GM12864 (cell line): ENCODE measurements around the gene FBXL7.

Experiments used
- DNase-seq: peaks from one replicate; pipeline ENCODE4 v3.0.0-alpha.2; 2011; ENCODE audit warnings: low read depth
- H3K4me3 ChIP-seq: 2 replicates; pipeline ENCODE4 v1.5.1; 2011; ENCODE audit warnings: mild to moderate bottlenecking, low read depth, low read length, control low read depth
- TF ChIP-seq, protein P1 (sequence below): IDR thresholded peaks from 2 replicates; pipeline ENCODE4 v1.5.1; 2011; ENCODE audit warnings: low read depth, mild to moderate bottlenecking, moderate library complexity, low read length, control low read depth, inconsistent platforms; ENCODE audit errors: missing control alignments

FBXL7 gene

DNA sequence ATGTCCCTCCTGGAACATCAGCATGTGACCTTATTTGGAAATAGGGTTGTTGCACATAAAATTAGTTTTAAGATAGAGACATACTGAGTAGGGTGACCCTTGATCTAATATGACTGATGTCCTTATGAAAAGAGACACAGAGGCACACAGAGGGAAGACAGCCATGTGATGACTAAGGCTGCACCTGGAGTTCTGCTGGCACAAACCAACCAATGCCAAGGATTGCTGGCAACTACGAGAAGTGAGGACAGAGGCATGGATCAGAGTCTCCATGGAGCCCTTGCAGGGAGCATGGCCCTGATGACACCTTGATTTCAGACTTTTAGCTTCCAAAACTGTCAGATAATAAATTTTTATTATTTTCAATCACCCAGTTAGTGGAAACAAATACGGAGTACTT is 101.9 kb downstream of the FBXL7 start:
- DNase-seq: no peak
- H3K4me3 ChIP-seq: no peak overlapping the region
- TF ChIP-seq, protein P1, sequence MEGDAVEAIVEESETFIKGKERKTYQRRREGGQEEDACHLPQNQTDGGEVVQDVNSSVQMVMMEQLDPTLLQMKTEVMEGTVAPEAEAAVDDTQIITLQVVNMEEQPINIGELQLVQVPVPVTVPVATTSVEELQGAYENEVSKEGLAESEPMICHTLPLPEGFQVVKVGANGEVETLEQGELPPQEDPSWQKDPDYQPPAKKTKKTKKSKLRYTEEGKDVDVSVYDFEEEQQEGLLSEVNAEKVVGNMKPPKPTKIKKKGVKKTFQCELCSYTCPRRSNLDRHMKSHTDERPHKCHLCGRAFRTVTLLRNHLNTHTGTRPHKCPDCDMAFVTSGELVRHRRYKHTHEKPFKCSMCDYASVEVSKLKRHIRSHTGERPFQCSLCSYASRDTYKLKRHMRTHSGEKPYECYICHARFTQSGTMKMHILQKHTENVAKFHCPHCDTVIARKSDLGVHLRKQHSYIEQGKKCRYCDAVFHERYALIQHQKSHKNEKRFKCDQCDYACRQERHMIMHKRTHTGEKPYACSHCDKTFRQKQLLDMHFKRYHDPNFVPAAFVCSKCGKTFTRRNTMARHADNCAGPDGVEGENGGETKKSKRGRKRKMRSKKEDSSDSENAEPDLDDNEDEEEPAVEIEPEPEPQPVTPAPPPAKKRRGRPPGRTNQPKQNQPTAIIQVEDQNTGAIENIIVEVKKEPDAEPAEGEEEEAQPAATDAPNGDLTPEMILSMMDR: no peak

DNA sequence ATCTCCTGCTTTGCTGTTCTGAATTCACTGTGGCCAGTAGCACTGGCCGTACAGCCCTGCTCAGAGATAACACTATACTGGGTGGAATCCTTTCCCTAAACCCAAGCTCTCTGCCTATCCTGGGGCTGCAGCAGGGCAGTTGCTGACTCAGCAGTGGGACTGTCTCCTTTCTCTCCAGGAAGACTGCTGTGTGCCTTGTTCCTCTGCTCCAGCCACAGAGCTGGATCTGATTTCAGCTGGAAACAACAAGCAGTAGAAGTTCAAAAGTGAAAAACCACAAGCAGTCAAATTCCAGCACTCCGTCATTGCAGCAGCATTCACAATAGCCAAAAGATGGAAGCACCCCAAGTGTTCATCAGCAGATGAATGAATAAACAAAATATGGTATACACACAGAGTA is 105.0 kb downstream of the FBXL7 start:
- DNase-seq: no peak
- H3K4me3 ChIP-seq: no peak overlapping the region
- TF ChIP-seq, protein P1: no peak

DNA sequence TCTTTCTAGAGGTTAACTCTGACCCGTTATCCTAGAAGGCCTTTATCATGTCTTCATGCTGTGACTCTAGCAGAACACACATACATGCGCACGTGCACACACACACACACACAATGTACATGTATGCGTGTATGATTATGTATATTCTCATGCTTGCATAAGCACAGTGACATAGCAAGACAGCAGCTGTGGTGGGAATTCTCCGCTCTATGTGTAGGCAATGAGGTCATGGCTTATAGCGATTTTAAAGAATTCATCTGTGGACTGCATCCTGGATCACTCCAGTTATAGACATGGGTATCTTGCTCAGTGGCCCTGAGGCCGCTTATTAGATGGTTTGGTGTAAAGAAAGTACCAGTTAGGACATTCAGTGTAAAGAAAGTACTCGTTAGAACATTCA is 106.2 kb downstream of the FBXL7 start:
- TF ChIP-seq, protein P1: no peak
- H3K4me3 ChIP-seq: no peak overlapping the region
- DNase-seq: no peak

DNA sequence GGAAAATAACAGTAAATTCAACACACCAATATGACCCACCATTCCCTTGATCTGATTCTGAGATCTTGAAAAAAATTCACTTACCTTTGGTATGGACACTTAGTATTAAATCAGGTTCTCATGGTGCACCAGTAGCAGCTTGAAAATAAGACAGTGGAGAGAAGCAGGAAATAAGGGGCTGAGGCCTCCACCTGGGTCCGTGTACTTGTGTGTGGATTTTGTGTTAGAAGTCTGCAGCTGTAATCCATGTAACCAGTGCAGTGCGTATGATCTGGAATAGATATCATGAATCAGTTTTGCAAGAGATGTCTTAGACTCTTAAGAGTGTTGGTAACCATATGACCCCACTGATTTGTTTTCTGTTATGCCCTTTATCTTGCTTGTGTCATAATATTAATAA is 107.1 kb downstream of the FBXL7 start:
- TF ChIP-seq, protein P1: no peak
- H3K4me3 ChIP-seq: no peak overlapping the region
- DNase-seq: no peak

DNA sequence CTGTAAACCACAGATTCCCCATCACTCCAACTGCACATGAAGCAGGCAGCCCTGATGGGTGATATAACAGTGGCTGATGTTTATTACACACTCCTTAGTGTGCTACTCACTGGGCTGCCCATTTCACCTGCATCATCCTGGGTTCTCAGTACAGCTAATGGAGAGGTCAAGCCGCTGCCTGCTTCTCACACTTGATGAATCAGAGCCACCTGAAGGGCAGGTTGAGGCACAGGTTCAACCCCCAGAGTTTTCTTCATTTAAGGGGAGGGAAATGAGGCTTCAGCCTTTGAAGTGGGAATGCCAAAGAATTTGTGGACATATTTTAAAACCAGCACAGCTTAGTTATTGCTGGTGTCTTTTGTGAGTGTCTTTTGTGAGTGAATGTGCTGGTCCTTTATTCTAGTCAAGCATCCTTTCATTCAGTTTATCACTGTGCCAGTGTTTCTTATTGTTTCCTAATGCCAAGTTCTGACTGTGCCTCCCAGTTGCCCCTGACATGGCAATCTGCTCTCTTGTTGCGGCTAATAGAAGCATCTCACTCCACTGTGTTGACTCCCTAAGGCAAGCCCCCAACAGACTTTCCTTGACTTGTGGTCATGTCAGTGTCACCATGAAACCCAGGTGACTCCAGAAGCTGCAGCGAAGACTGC is 109.2 kb downstream of the FBXL7 start:
- no peak overlapping the region for H3K4me3 ChIP-seq
- DNase-seq: no peak
- TF ChIP-seq, protein P1: no peak

DNA sequence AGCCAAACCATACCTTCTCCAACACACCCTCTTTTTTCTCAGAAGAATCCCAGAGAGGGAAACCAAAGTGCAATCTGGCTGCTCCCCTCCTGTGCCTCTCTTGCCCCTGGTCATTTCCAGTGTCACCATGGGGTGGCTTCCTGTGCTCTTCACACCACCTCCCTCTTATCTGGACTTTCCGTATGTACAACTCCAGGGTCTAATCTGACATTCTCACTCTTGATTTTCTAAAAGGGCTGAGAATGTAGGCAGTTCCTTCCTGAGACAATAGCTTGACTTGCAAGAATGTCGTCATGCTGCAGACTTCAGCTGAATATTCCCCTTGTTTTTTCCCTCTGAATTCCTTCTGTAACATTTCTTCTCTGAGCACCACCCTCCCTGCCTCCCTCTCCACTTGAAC is 110.2 kb downstream of the FBXL7 start:
- no peak overlapping the region for H3K4me3 ChIP-seq
- no peak for DNase-seq
- TF ChIP-seq, protein P1: no peak

DNA sequence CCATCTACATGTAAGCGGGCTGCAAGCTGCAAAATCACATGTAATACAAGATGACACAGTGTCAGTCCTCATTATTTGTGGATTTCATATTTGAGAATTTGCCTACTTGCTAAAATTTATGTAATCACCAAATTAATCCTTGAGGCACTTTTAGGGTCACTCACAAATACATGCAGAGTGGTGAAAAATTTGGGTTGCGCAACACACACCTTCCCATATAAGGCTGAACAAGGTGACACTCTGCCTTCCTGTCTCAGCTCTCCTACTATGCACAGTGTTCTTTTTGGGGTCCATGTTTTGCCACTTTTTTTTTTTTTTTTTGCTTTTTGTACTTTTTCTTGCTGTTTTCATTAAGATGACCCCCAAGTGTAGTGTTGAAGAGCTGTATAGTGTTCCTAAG is 111.0 kb downstream of the FBXL7 start:
- TF ChIP-seq, protein P1: no peak
- no peak for DNase-seq

More for the DNA sequence above, 111.0 kb downstream of the FBXL7 start:
- H3K4me3 ChIP-seq: no peak overlapping the region
